ENCODE measurements around the gene PLK3. TPM values are rescaled to one million over a fixed set of nuclear protein-coding genes. Genes with fewer than 3 reads are reported as not detected.

PLK3 gene
- total RNA-seq, 1 donor: 33.7 TPM

- peaks cover 16% of the 10 kb centered on the region for H4K20me1 ChIP-seq (ENCODE audit: insufficient read depth, low read length)
- peaks cover 79% of the 10 kb centered on the region for H3K4me1 ChIP-seq (ENCODE audit: insufficient read depth, low read length)
- peak; percentile 86 for DNase-seq (ENCODE audit: insufficient read length, low spot score, missing footprints)
- no peaks in the 10 kb centered on the region for H3K9me3 ChIP-seq (ENCODE audit: low read depth, low read length)
- peak within 1 kb of the TSS; percentile 55 for H3K4me3 ChIP-seq (ENCODE audit: insufficient read depth, low read length)
- peak within 1 kb of the TSS; percentile 56 for H3K4me2 ChIP-seq (ENCODE audit: insufficient read depth, low read length)
- peak within 1 kb of the TSS; percentile 99 for H3K27ac ChIP-seq (ENCODE audit: low read depth, low read length)
- no peaks in the 10 kb centered on the region for H3K27me3 ChIP-seq (ENCODE audit: insufficient read depth, low read length)
- peak within 1 kb of the TSS; percentile 74 for H2AFZ ChIP-seq (ENCODE audit: low read length)
- H3K79me2 ChIP-seq (ENCODE audit: insufficient read depth, low read length): peaks cover 50% of the 10 kb centered on the region
- peaks cover 57% of the 10 kb centered on the region for H3K36me3 ChIP-seq (ENCODE audit: insufficient read depth, low read length)
- TF ChIP-seq CTCF (IDR thresholded peaks at IDR 0.05; ENCODE audit: extremely low read depth, low read depth, low read length): no peak
Measured at GRCh38 chr1:44806704-44807363, 6.7 kb downstream of the PLK3 start, which contains the start of gene DYNLT4. Gene DYNLT4 (minus strand): TSS chr1:44807351. CDS start chr1:44806668, 683 bp downstream.

GRCh38 chr1:44807364-44808062, 7.3 kb downstream of the PLK3 start:
- H3K4me3 ChIP-seq (ENCODE audit: insufficient read depth, low read length): peak overlapping the region; percentile 55
- peaks cover 46% of the 10 kb centered on the region for H3K79me2 ChIP-seq (ENCODE audit: insufficient read depth, low read length)
- H3K36me3 ChIP-seq (ENCODE audit: insufficient read depth, low read length): peaks cover 51% of the 10 kb centered on the region
- peaks cover 9% of the 10 kb centered on the region for H4K20me1 ChIP-seq (ENCODE audit: insufficient read depth, low read length)
- no peaks in the 10 kb centered on the region for H3K27me3 ChIP-seq (ENCODE audit: insufficient read depth, low read length)
- no peak for TF ChIP-seq CTCF (IDR thresholded peaks at IDR 0.05; ENCODE audit: extremely low read depth, low read depth, low read length)
- peak overlapping the region; percentile 56 for H3K4me2 ChIP-seq (ENCODE audit: insufficient read depth, low read length)
- H3K9me3 ChIP-seq (ENCODE audit: low read depth, low read length): no peaks in the 10 kb centered on the region
- H2AFZ ChIP-seq (ENCODE audit: low read length): peak overlapping the region; percentile 74
- peak overlapping the region; percentile 99 for H3K27ac ChIP-seq (ENCODE audit: low read depth, low read length)
- H3K4me1 ChIP-seq (ENCODE audit: insufficient read depth, low read length): peaks cover 76% of the 10 kb centered on the region
- peak; percentile 100 for DNase-seq (ENCODE audit: insufficient read length, low spot score, missing footprints)

GRCh38 chr1:44808063-44808937, 8.1 kb downstream of the PLK3 start, which contains the start of gene BTBD19:
Gene BTBD19 (plus strand): TSS chr1:44808523. CDS start chr1:44808821, 298 bp downstream.
- peak within 1 kb of the TSS; percentile 55 for H3K4me3 ChIP-seq (ENCODE audit: insufficient read depth, low read length)
- peak within 1 kb of the TSS; percentile 74 for H2AFZ ChIP-seq (ENCODE audit: low read length)
- peaks cover 5% of the 10 kb centered on the region for H4K20me1 ChIP-seq (ENCODE audit: insufficient read depth, low read length)
- H3K27me3 ChIP-seq (ENCODE audit: insufficient read depth, low read length): no peaks in the 10 kb centered on the region
- DNase-seq (ENCODE audit: insufficient read length, low spot score, missing footprints): peak; percentile 99
- no peak for TF ChIP-seq CTCF (IDR thresholded peaks at IDR 0.05; ENCODE audit: extremely low read depth, low read depth, low read length)
- peaks cover 38% of the 10 kb centered on the region for H3K79me2 ChIP-seq (ENCODE audit: insufficient read depth, low read length)
- H3K36me3 ChIP-seq (ENCODE audit: insufficient read depth, low read length): peaks cover 48% of the 10 kb centered on the region
- peak within 1 kb of the TSS; percentile 99 for H3K27ac ChIP-seq (ENCODE audit: low read depth, low read length)
- H3K4me2 ChIP-seq (ENCODE audit: insufficient read depth, low read length): peak within 1 kb of the TSS; percentile 56
- H3K4me1 ChIP-seq (ENCODE audit: insufficient read depth, low read length): peaks cover 70% of the 10 kb centered on the region
- H3K9me3 ChIP-seq (ENCODE audit: low read depth, low read length): no peaks in the 10 kb centered on the region
